ENCODE measurements around the gene SH2D5.

Gene SH2D5

DNA sequence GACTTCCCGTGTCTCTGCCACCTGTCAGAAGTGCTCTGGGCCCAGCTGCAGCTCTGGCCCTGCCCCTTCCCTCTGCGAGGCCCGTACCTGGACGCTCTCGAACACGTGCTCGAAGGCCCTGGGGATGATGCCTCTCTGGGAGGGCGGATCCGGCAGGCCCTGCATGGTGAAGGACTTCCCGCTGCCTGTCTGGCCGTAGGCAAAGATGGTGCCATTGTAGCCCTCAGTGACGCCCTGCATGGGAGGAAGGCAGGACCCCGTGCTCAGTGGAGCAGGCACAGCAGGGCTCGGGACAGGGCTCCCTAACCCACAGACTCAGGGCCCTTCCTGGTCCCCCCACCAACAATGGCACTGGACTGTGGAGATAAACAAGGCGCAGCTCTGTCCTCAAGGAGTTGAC lies 17.1 kb downstream of the SH2D5 start:
- TF ChIP-seq, protein P1, sequence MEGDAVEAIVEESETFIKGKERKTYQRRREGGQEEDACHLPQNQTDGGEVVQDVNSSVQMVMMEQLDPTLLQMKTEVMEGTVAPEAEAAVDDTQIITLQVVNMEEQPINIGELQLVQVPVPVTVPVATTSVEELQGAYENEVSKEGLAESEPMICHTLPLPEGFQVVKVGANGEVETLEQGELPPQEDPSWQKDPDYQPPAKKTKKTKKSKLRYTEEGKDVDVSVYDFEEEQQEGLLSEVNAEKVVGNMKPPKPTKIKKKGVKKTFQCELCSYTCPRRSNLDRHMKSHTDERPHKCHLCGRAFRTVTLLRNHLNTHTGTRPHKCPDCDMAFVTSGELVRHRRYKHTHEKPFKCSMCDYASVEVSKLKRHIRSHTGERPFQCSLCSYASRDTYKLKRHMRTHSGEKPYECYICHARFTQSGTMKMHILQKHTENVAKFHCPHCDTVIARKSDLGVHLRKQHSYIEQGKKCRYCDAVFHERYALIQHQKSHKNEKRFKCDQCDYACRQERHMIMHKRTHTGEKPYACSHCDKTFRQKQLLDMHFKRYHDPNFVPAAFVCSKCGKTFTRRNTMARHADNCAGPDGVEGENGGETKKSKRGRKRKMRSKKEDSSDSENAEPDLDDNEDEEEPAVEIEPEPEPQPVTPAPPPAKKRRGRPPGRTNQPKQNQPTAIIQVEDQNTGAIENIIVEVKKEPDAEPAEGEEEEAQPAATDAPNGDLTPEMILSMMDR (IDR thresholded peaks at IDR 0.05) = no peak

DNA sequence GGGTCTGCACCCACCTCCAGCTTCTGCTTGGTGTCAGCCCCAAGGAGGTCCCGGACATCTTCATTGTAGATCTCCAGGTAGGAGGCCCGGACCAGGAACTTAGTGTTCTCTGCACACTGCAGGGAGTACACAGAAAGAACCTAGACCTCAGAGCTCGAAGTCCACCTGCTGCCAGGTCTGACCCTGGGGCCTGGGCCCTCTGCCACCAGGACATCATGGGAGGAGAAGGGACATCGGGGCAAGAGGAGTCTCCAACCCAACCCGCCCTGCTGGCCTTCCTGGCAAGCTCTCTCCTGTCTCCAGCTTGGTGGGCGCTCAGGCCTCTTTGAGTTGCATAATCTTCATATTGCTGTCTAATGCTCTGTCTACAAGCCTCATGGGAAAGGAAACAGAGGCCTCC lies 19.1 kb downstream of the SH2D5 start:
- TF ChIP-seq, protein P1 (IDR thresholded peaks at IDR 0.05) = no peak

DNA sequence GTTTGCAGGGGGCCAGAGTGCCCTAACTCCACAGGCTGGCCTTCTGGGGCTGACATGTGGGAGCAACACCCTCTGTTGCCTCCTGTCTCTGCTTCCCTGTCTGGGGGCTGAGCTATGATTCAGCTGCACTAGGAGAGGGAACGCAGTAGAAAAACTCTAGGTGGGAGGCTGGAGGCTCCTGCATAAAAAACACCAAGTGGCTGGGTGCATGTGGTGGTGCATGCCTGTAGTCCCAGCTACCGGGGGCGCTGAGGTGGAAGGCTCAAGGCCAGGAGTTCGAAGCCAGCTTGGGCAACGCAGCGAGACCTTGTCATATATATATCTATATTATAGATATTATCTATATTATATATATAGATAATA lies 20.3 kb downstream of the SH2D5 start:
- TF ChIP-seq, protein P1 (IDR thresholded peaks at IDR 0.05) = no peak

DNA sequence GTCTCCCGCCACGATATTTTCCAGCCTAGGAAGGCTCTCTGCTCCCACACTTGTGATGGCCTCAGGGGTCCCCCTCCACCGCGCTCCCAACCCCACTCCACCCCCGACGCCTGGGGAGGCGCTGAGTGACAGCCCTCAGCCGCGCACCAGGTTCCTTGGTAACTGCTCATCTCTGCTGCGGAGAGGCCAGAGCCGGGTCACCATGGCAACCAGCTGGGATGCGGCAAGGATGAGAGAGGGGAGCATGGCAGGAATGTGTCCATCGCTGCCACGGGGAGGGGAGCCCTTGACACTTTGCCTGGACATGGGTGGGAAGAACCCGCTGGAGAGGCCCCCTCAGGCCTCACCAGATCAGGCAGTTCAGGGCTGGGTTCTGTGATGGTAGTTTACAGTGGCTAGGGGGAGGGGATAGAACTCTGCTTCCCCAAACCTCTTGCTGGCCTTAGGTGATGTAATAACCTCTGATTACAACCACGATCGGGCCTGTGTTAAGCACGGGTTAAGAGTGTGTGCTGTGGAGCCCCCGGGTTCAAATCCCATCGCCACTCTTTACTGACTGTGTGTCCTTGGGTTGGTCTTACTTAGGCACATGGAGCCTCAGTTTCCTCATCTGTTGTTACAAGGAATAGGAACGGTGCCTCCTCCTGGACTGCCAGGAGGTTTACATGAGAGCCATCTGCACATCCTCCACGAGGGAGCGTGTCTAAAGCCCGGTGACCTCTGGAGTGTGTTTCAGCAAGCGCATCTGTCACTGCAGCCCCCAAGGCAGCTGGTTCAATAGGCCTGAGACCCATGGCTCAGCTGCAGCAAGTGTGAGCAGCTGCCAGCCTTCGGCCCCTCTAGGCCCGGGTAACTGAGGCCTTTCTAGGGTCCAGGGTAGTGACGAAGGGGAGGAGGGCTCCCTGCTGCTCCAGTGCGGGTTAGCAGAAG lies 21.0 kb downstream of the SH2D5 start:
- TF ChIP-seq, protein P1 (IDR thresholded peaks at IDR 0.05) = no peak

DNA sequence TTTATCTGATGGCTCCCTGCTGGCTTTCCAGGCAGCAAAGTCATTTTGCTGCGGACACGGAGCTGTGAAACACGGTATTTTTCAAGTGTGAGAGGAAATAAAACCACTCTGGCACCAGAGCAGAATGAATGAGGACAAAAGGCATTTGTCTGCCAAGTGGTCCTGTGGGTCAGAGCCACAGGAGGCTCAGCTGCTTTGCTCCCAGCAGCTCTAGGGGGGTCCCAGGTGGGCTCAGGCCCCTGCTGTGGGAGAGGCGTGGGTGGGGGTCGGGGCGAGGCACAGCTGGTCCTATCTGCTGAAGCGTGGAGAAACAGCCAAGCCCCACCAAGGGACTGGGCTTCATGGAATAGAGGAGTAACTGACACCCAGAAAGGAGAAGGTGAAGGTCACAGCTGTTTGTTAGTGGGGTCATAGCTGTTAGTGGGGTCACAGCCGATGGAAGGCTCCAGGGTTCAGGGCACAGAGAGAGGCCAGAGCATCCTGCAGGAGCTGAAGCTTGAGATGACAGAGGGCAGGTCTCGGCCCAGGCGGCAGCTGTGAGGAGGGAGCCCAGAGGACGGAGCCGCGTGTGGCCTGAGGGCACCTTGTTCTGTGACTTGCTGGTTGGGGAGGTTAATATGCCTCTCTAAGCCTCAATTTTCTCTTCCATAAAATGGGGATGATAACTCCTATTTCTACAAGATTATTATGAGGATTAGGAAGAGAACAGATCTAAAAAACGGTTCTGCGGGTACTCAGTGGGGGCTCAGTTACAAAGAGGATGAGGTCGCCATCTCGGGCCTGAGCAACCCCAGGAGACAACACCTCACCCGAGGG lies 21.8 kb downstream of the SH2D5 start:
- TF ChIP-seq, protein P1 (IDR thresholded peaks at IDR 0.05) = no peak

DNA sequence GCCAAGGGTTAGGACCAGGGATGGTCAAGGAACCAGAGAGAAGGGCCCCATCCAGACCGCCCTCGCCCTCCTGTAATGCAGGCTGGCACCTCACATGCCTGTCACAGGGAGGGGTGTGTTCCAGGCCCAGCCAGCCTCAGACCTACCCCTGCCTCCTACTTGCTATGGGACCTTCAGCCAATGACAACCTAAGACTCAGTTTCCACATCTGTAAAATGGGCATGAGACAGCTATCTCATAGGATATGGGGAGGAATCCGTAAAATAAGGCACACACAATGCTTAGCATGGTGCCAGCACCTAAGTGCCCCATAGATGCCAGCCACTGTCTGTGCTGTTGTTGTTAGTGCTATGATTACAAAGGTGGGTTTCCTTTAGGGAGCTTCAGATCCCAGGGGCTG lies 22.6 kb downstream of the SH2D5 start:
- TF ChIP-seq, protein P1 (IDR thresholded peaks at IDR 0.05) = no peak

DNA sequence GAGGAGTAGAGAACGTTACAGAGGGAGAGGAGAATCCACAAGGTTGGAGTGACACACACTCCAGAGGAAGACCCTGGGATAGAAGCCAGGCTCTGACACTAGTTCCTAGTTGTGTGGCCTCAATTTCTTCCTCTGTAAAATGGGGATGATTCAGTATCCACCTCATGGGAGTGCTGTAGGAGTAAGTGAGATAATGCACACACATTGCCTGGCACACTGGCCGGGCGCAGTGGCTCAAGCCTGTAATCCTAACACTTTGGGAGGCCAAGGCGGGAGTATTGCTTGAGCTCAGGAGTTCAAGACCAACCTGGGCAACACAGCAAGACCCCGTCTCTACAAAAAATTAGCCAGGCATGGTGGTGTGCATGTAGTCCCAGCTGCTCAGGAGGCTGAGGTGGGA lies 23.6 kb downstream of the SH2D5 start:
- TF ChIP-seq, protein P1 (IDR thresholded peaks at IDR 0.05) = no peak
